Naive thymus-derived CD8-positive, alpha-beta T cell (primary cell): ENCODE results near the gene TOP3A. TPM values are rescaled to one million over a fixed set of nuclear protein-coding genes. Genes with fewer than 3 reads are reported as not detected.

ENCODE experiments used
- ATAC-seq, 2 donors: fragments of 150-1000 bp; cut with Tn5 transposase in 1 of 2; sonication (Bioruptor Pico), chemical (Tn5 transposase) in 1 of 2; 1 replicate in 1 of 2; 2 replicates in 1 of 2; pipeline ENCODE4 v1.10.0; 2021; ENCODE audit warnings: mild to moderate bottlenecking in 2 of 2, moderate library complexity in 2 of 2
- POLR2A ChIA-PET: fragments of 350-600 bp; sonication (Branson Sonifier 250); formaldehyde crosslinking; loops from one replicate; lab custom pipeline; 2021; ENCODE audit warnings: antibody characterized with exemption; lab: Charles Lee
- DNase-seq, 10 donors: peaks; one replicate each; pipeline versions ENCODE4 v3.0.0 to v3.0.0-alpha.2; 2020 to 2022
- H3K27ac Mint-ChIP-seq, 10 donors: one replicate each; pipeline ENCODE4 v1.8.0; 2020 to 2022; ENCODE audit warnings: mild to moderate bottlenecking in 10 of 10, mixed read lengths in 10 of 10, moderate library complexity in 4 of 10, inconsistent platforms in 1 of 10
- H3K27me3 Mint-ChIP-seq, 5 donors: one replicate each; pipeline ENCODE4 v1.8.0; 2021 to 2022; ENCODE audit warnings: mixed read lengths in 5 of 5
- H3K36me3 Mint-ChIP-seq, 3 donors: one replicate each; pipeline ENCODE4 v1.8.0; 2020 to 2022; ENCODE audit warnings: mixed read lengths in 3 of 3, mild to moderate bottlenecking in 2 of 3, inconsistent platforms in 1 of 3
- H3K4me1 Mint-ChIP-seq, 4 donors: one replicate each; pipeline ENCODE4 v1.8.0; 2021 to 2022; ENCODE audit warnings: mixed read lengths in 4 of 4
- H3K4me3 Mint-ChIP-seq, 10 donors: one replicate each; pipeline ENCODE4 v1.8.0; 2020 to 2022; ENCODE audit warnings: mild to moderate bottlenecking in 10 of 10, mixed read lengths in 10 of 10, moderate library complexity in 6 of 10, inconsistent platforms in 1 of 10
- H3K9me3 Mint-ChIP-seq, 9 donors: one replicate each; pipeline ENCODE4 v1.8.0; 2020 to 2022; ENCODE audit warnings: mixed read lengths in 9 of 9, mild to moderate bottlenecking in 3 of 9, inconsistent platforms in 1 of 9, moderate library complexity in 1 of 9
- polyA plus RNA-seq, 3 donors: library from polyadenylated mRNA; unstranded; fragments of 300-500 nt; fragmentation: Illumina TruSeq; gene quantifications; one replicate each; pipeline ENCODE4 v1.2.3, GENCODE V29; 2021
- total RNA-seq, 8 experiments: library from RNA in 2 of 8; stranded (reverse) in 2 of 8; gene quantifications; one replicate each; pipeline ENCODE4 v1.2.3 and lab custom pipeline; 2021 to 2026

TOP3A gene
- 10 to 100 TPM; 47.7 to 49.7 TPM for total RNA-seq
- polyA plus RNA-seq: 10 to 100 TPM in 2 of 3 donors, 1 to 10 TPM in 1; 9.0 to 24.9 (median 13.5) TPM
- 45.4 to 73.9 (median 60.2) reads per million in 6 experiments for total RNA-seq (lab: John Stamatoyannopoulos, UW)

GRCh38 chr17:18314731-18315561 is at the start of gene TOP3A, which contains the start of gene SMCR8:
TSS of gene TOP3A (minus strand) at chr17:18314994. CDS start at chr17:18314778, 216 bp downstream.
TSS of gene SMCR8 (plus strand) at chr17:18315293. CDS start at chr17:18315790, 497 bp downstream.
- peak; percentile 92 to 93 for ATAC-seq
- Mint-ChIP-seq H3K27me3 (no peaks in the 10 kb centered on the region), H3K27ac (peak within 1 kb of the TSS; percentile 91 to 99 (median 98)), H3K4me3 (peak within 1 kb of the TSS; percentile 81 to 99 (median 94)), H3K36me3 (peaks cover 0 to 29% (median 17%) of the 10 kb centered on the region in 3 donors), H3K9me3 (peaks cover 0 to 2% (median 0%) of the 10 kb centered on the region in 9 donors), H3K4me1 (peaks cover 35 to 88% (median 82%) of the 10 kb centered on the region in 4 donors)
- peak; percentile 93 to 98 (median 98) for DNase-seq
- POLR2A ChIA-PET: interaction anchor here (0.7 to 2.4 kb wide), 11 partner anchors 13 to 1272 kb away, joined by 3 to 20 read pairs (median 4); partner anchors contain the start of genes ALKBH5, DRC3, DRG2 and FLII

GRCh38 chr17:18364166-18364565 is 49.4 kb upstream of the TOP3A start:
- Mint-ChIP-seq H3K27me3 (no peaks in the 10 kb centered on the region), H3K9me3 (no peaks in the 10 kb centered on the region)

DNA sequence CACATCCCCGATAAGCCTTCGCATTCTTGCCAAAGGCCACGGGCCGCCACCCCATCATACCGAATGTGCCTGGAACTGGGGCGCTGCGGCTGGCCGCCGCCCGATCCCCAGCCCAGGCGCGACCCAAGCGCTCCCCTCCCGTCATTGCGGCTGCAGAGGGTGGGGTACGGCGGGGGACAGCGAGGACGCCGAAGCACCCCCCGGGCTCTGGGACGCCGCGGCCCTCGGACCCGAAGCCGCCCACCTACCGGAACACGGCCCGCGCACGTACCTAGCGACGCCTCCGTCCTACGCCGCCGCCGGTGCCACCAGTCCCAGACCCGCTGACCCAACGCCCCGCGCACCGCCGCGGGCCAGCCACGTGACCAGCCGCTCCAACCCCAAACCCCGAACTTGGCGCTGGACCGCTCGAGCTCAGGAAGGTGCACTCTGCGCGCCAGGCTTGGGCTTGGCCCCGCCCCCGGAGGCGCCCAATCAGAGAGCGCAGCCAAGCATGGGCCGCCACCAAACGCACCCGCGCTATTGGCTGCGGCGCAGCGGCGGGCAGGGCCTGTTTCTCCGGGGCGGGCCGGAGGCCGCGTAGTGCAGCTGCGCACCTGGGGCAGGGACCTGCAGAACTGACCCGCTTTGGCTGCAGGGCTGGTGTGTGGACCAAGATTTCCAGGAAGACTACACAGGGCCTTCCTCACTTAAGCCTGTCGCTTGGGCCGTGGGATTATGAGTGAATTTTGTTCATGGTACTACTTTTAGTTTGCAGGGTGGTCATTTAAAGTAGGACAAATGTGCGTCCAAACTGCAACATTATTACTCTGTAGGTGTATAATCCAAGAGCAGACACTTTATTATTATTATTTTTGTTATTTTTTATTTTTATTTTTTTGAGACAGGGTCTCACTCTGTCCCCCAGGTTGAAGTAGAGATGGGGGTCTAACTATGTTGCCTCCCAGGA is 48.6 kb upstream of the TOP3A start, which contains the start of gene SHMT1:
Gene SHMT1, minus strand, starts transcription at position 450 of the 949 bp plus-strand sequence. CDS start 7,569 bp downstream, outside the sequence.
- peak; percentile 81 to 93 (median 88) for DNase-seq
- peak; percentile 100 for ATAC-seq
- peaks cover 0 to 18% (median 0%) of the 10 kb centered on the region in 3 donors for H3K36me3 Mint-ChIP-seq
- no peaks in the 10 kb centered on the region for H3K27me3 Mint-ChIP-seq
- H3K4me3 Mint-ChIP-seq: peak within 1 kb of the TSS; percentile 88 to 97 (median 94)
- peaks cover 12 to 21% (median 18%) of the 10 kb centered on the region in 4 donors for H3K4me1 Mint-ChIP-seq
- POLR2A ChIA-PET: interaction anchor here (0.9 to 1.0 kb wide), 2 partner anchors 180 to 276 kb away, joined by 3 to 5 read pairs; partner anchors contain the start of genes ALKBH5 and DRG2
- H3K9me3 Mint-ChIP-seq: no peaks in the 10 kb centered on the region
- peak within 1 kb of the TSS; percentile 39 to 94 (median 90) for H3K27ac Mint-ChIP-seq

More at GRCh38 chr17:18364166-18364565, 49.4 kb upstream of the TOP3A start:
- ATAC-seq (no peak), DNase-seq (no peak)
- H3K27ac Mint-ChIP-seq: peak overlapping the region in 2 of 10 donors; percentile 40 to 75
- peak overlapping the region in 4 of 10 donors; percentile 11 to 45 (median 37) for H3K4me3 Mint-ChIP-seq
- peaks cover 0 to 11% (median 0%) of the 10 kb centered on the region in 3 donors for H3K36me3 Mint-ChIP-seq
- H3K4me1 Mint-ChIP-seq: peaks cover 12 to 21% (median 18%) of the 10 kb centered on the region in 4 donors
- POLR2A ChIA-PET: interaction anchor here (0.7 kb wide), 1 partner anchor 494 kb away, joined by 3 read pairs; the partner anchor contains the start of gene PRPSAP2

GRCh38 chr17:18362698-18363100 is 47.9 kb upstream of the TOP3A start:
- peak overlapping the region in 9 of 10 donors; percentile 37 to 93 (median 77) for H3K27ac Mint-ChIP-seq
- peaks cover 12 to 21% (median 18%) of the 10 kb centered on the region in 4 donors for H3K4me1 Mint-ChIP-seq
- peak in 2 of 10 donors; percentile 4 to 12 for DNase-seq
- H3K36me3 Mint-ChIP-seq: peaks cover 0 to 21% (median 0%) of the 10 kb centered on the region in 3 donors
- no peaks in the 10 kb centered on the region for H3K9me3 Mint-ChIP-seq
- peak; percentile 0 to 14 for ATAC-seq
- no peaks in the 10 kb centered on the region for H3K27me3 Mint-ChIP-seq
- H3K4me3 Mint-ChIP-seq: peak overlapping the region; percentile 85 to 97 (median 92)
- POLR2A ChIA-PET: interaction anchor here (0.6 to 1.0 kb wide), 3 partner anchors 8 to 275 kb away, joined by 3 to 5 read pairs (median 3); partner anchors contain the start of genes ALKBH5 and DRG2

- H3K27me3 Mint-ChIP-seq: no peaks in the 10 kb centered on the region
- H3K4me1 Mint-ChIP-seq: peaks cover 12 to 21% (median 18%) of the 10 kb centered on the region in 4 donors
- ATAC-seq (no peak), DNase-seq (no peak)
- H3K4me3 Mint-ChIP-seq: peak overlapping the region; percentile 85 to 97 (median 92)
- H3K9me3 Mint-ChIP-seq: no peaks in the 10 kb centered on the region
- peak overlapping the region in 9 of 10 donors; percentile 11 to 93 (median 77) for H3K27ac Mint-ChIP-seq
- POLR2A ChIA-PET: interaction anchor here (0.6 to 1.0 kb wide), 2 partner anchors 7 to 274 kb away, joined by 3 read pairs; partner anchors contain the start of gene DRG2
- H3K36me3 Mint-ChIP-seq: peaks cover 0 to 22% (median 0%) of the 10 kb centered on the region in 3 donors
Observed at GRCh38 chr17:18361837-18362697, 47.3 kb upstream of the TOP3A start.

DNA sequence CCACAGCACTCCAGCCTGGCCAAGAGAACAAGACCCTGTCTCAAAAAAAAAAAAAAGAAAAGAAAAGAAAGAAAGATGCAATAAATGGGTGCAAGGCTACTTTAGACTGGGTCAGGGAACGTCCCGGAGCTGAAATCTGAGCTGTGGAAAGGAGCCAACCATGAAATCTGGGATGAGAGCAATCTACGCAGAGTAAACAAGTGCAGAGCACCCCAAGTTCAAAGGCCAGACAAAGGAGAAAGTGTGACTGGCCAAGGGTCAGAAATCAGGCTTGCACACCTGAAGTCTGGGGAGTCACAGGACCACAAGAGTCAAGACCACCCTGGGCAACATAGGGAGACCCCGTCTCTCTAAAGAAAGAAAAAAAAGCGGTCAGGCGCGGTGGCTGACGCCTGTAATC is 45.7 kb upstream of the TOP3A start:
- POLR2A ChIA-PET: no interaction called here
- Mint-ChIP-seq H3K4me3 (peak overlapping the region in 2 of 10 donors; percentile 28 to 30), H3K27ac (peak overlapping the region in 3 of 10 donors; percentile 22 to 59 (median 33))

DNA sequence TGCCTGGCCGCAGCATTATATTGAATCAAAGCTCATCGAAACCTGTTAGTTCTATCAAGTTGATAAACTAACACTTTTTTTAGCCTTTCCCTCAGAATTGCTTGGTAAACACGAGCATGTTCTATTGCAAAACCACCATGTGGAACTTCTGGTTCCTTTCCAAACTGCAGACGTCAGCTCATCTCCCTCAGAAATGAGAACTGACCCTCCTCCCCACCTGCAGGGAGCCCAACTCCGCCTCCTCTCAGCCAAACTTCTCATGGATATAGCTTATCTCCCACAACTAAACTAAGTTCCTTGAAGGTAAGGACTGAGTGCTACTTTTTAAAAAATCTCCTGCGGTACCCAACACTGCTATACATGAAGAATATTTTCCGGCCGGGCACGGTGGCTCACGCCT is 41.8 kb upstream of the TOP3A start:
- no peaks in the 10 kb centered on the region for H3K27me3 Mint-ChIP-seq
- ATAC-seq (no peak), DNase-seq (no peak)
- H3K4me3 Mint-ChIP-seq: no peak overlapping the region
- POLR2A ChIA-PET: no interaction called here
- peaks cover 0 to 66% (median 19%) of the 10 kb centered on the region in 3 donors for H3K36me3 Mint-ChIP-seq
- peaks cover 0 to 6% (median under 1%) of the 10 kb centered on the region in 4 donors for H3K4me1 Mint-ChIP-seq
- no peaks in the 10 kb centered on the region for H3K9me3 Mint-ChIP-seq
- H3K27ac Mint-ChIP-seq: peak overlapping the region in 2 of 10 donors; percentile 13 to 27

More for the DNA sequence above, 45.7 kb upstream of the TOP3A start:
- no peak for ATAC-seq
- Mint-ChIP-seq H3K36me3 (peaks cover 0 to 35% (median 1%) of the 10 kb centered on the region in 3 donors), H3K9me3 (no peaks in the 10 kb centered on the region), H3K4me1 (peaks cover 14 to 21% (median 18%) of the 10 kb centered on the region in 4 donors), H3K27me3 (no peaks in the 10 kb centered on the region)
- DNase-seq: no peak

DNA sequence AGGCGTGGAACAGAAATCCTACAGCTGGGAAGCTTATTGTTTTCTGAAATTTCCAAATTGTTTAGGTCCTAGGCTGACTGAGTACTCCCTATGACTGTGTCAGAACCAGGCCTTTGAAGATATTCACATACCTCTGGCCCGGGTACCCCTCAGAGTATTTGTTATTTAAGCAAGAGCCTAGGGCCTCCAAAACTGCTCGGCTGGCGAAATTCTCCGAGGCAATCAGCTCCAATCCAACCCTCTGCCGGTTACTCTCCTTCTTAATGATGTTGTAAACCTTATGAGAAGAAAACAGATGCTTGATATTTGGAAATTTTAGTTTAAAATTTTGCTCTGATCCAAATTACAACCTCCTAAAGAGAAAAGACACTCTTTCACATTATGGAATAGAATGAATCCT is 38.7 kb upstream of the TOP3A start:
- Mint-ChIP-seq H3K4me3 (no peak overlapping the region), H3K27me3 (no peaks in the 10 kb centered on the region), H3K27ac (no peak overlapping the region), H3K36me3 (peaks cover 0 to 65% (median 19%) of the 10 kb centered on the region in 3 donors), H3K4me1 (peaks cover 0 to 2% (median 0%) of the 10 kb centered on the region in 4 donors), H3K9me3 (no peaks in the 10 kb centered on the region)
- DNase-seq: no peak
- ATAC-seq: no peak
- POLR2A ChIA-PET: no interaction called here

DNA sequence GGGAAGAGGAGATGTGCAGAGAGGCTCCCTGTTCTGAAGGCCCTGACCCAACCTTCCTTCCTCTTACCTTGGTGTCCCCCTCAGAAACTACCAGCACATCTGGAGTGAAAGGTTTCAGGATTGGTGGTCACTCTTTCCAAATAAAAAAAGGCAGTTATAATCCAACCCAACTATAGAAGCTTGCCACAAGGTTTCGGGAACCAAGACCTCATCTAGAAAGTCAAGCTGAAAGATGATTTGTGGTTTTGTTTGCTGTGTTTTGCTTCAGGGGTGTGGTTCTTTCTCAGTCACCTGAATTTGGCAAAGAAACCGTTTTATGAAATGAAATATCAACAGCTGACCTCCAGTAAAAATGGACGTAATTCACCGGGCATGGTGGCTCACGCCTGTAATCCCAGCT is 29.2 kb upstream of the TOP3A start:
- H3K27ac Mint-ChIP-seq: peak overlapping the region in 1 of 10 donors; percentile 79
- H3K27me3 Mint-ChIP-seq: no peaks in the 10 kb centered on the region
- ATAC-seq (no peak), DNase-seq (no peak)
- POLR2A ChIA-PET: no interaction called here
- peaks cover 0 to 85% (median 17%) of the 10 kb centered on the region in 3 donors for H3K36me3 Mint-ChIP-seq
- no peak overlapping the region for H3K4me3 Mint-ChIP-seq
- H3K9me3 Mint-ChIP-seq: no peaks in the 10 kb centered on the region
- H3K4me1 Mint-ChIP-seq: no peaks in the 10 kb centered on the region

GRCh38 chr17:18339933-18340332 is 25.1 kb upstream of the TOP3A start:
- POLR2A ChIA-PET: no interaction called here
- H3K4me1 Mint-ChIP-seq: no peaks in the 10 kb centered on the region

More at GRCh38 chr17:18339933-18340332, 25.1 kb upstream of the TOP3A start:
- H3K36me3 Mint-ChIP-seq: peaks cover 0 to 75% (median 26%) of the 10 kb centered on the region in 3 donors
- ATAC-seq: no peak
- H3K27me3 Mint-ChIP-seq: no peaks in the 10 kb centered on the region
- no peak overlapping the region for H3K27ac Mint-ChIP-seq
- DNase-seq: no peak
- H3K4me3 Mint-ChIP-seq: no peak overlapping the region
- no peaks in the 10 kb centered on the region for H3K9me3 Mint-ChIP-seq
